ENCODE measurements around the gene AP2B1. TPM values are rescaled to one million over a fixed set of nuclear protein-coding genes. Genes with fewer than 3 reads are reported as not detected.

The AP2B1 gene
- total RNA-seq (2022; extraction: Qiagen RNA extraction): 117 to 149 TPM (median 128 TPM) in 5 replicates

GRCh38 chr17:35587074-35587961, at the start of gene AP2B1:
Gene AP2B1, plus strand, starts transcription at chr17:35587322. Its CDS starts 6,709 bp downstream, at chr17:35594031.

GRCh38 chr17:35537601-35538141, 49.5 kb upstream of the AP2B1 start, which contains the start of gene SLFN12L:
Gene SLFN12L, minus strand, starts transcription at chr17:35537678. Its CDS starts 15,314 bp downstream, at chr17:35522364.

GRCh38 chr17:35560703-35561102, 26.4 kb upstream of the AP2B1 start, which contains the start of gene SLFN14:
Gene SLFN14, minus strand, starts transcription at chr17:35560819. Its CDS starts 2,757 bp downstream, at chr17:35558062.

DNA sequence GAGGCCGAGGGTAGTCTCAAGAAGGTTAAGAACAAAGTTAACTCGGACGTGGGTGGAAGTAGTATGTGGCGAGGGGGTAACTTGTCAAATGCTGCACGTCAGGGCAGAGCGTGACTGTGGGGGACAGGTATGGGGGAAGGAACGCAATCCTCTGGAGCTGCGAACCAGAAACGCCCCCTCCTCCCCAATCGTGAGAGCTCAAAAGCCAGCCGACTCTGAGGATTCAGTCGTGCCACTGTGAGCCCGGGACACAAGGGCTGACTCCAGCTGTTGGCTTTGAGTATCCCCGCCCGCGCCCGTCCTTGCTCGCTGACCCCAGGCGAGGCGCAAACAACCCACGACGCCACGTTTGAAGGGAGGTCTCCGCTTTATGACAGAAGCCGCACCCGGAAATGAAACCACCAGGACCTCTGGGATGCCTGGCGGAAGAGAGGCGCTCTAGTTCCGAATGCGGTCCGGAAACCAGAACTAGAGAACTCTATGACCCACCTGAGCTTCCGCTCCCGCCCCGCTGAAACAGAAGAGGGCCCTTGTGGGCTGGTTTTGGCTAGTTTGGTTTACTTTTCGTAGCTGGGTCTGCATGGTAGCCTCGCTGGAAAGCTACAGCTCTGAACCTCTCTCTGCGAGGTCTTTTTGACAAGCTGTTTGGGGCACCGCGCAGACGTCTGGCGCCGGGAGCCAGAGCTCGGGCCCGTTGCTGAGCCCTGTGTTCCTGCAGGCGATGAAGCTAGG, 8.8 kb upstream of the AP2B1 start, which contains the start of gene PEX12:
TSS of gene PEX12 (minus strand) at position 375 of the 732 bp plus-strand sequence. CDS start 550 bp downstream, outside the sequence.

DNA sequence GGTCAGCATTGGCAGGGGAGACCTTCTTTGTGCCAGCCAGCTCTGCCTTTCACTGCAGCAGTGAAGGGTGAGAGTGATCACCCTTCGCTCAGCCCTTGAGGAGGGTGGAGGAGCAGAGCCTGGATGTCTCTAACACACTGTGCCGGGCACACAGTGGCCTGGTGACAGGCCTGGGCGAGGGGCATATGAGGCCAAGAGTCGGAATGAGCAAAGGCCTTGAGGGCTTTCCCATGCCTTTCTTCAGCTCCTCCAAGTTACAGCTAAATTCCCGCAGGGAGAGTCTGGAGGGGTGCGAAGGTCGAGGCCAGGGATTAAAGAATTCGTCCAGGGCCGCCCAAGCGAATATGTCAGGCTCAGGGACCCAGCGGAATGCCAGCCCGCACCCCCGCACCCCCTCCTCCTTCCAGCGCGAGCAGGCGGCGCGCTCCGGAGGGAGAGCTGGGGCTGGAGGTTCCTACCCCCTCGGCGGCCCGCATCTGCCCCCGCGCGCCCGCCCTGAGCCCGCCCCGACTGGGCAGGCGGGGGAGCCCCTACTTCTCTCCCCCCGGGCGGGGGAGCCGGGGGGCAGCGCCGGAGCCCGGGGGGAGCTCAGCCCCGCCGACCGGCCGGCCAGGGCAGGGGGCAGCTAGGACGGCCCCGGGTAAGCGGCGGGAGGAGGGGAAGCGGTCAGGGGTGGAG, 144.3 kb downstream of the AP2B1 start, which contains the start of gene RASL10B:
TSS of gene RASL10B (plus strand) at position 401 of the 678 bp plus-strand sequence. CDS start 3,546 bp downstream, outside the sequence.

GRCh38 chr17:35752945-35753764, 166.0 kb downstream of the AP2B1 start, which contains the start of gene GAS2L2:
Gene GAS2L2, minus strand, starts transcription at chr17:35753239. Its CDS starts 389 bp downstream, at chr17:35752850.

GRCh38 chr17:35760587-35760986, 173.5 kb downstream of the AP2B1 start, which contains the start of gene C17orf50:
Gene C17orf50, plus strand, starts transcription at chr17:35760887. Its CDS starts 55 bp downstream, at chr17:35760942.

Other genes starting within 250 kb of the AP2B1 start
- gene SLFN11, start 213.7 kb upstream of the AP2B1 start, total RNA-seq (2022; extraction: Qiagen RNA extraction): 4.4 to 6.1 TPM (median 5.2 TPM) in 5 replicates
- 0.08 TPM in 1 of 5 replicates, not detected in the others for gene SLFN12, start 154.8 kb upstream of the AP2B1 start, total RNA-seq (2022; extraction: Qiagen RNA extraction)
- 3.2 to 4.9 TPM (median 3.7 TPM) in 5 replicates for gene SLFN13, start 138.6 kb upstream of the AP2B1 start, total RNA-seq (2022; extraction: Qiagen RNA extraction)
- 0.03 to 0.06 TPM in 2 of 5 replicates, not detected in the others for gene SLFN12L, start 49.6 kb upstream of the AP2B1 start, total RNA-seq (2022; extraction: Qiagen RNA extraction)
- not detected in 5 replicates for gene SLFN14, start 26.5 kb upstream of the AP2B1 start, total RNA-seq (2022; extraction: Qiagen RNA extraction)
- 8.6 to 9.9 TPM (median 9.0 TPM) in 5 replicates for gene PEX12, start 8.8 kb upstream of the AP2B1 start, total RNA-seq (2022; extraction: Qiagen RNA extraction)
- 0.07 to 0.30 TPM (median 0.13 TPM) in 5 replicates for gene RASL10B, start 144.3 kb downstream of the AP2B1 start, total RNA-seq (2022; extraction: Qiagen RNA extraction)
- 0.07 to 0.09 TPM (median 0.08 TPM) in 5 replicates for gene GAS2L2, start 165.9 kb downstream of the AP2B1 start, total RNA-seq (2022; extraction: Qiagen RNA extraction)
- 0.12 to 0.53 TPM (median 0.26 TPM) in 5 replicates for gene C17orf50, start 173.6 kb downstream of the AP2B1 start, total RNA-seq (2022; extraction: Qiagen RNA extraction)
- gene MMP28, start 208.3 kb downstream of the AP2B1 start, total RNA-seq (2022; extraction: Qiagen RNA extraction): 4.9 to 8.4 TPM (median 7.1 TPM) in 5 replicates
- gene TAF15, start 222.2 kb downstream of the AP2B1 start, total RNA-seq (2022; extraction: Qiagen RNA extraction): 190 to 214 TPM (median 208 TPM) in 5 replicates